GM12878 (cell line): ENCODE results near the gene TMEM50B. TPM values are rescaled to one million over a fixed set of nuclear protein-coding genes. Genes with fewer than 3 reads are reported as not detected.

Experiments
- ATAC-seq: fragments of 200-7000 bp; cut with Tn5 transposase; 3 replicates; pipeline ENCODE4 v1.9.1; 2020; ENCODE audit warnings: mild to moderate bottlenecking, moderate library complexity
- BruUV-seq: library from RNA; stranded (reverse); fragments of 400-500 nt; replicated peaks from 2 replicates; lab custom pipeline; 2021; lab: Mats Ljungman, UMichigan
- CTCF ChIA-PET: fragments of 300-600 bp; sonication (Branson Sonifier 250); formaldehyde crosslinking; extraction: SDS; loops from one replicate; lab custom pipeline; 2021; ENCODE audit warnings: inconsistent platforms; lab: Yijun Ruan, JAX
- POLR2A ChIA-PET: fragments of 350-600 bp; formaldehyde crosslinking; extraction: SDS; loops from one replicate; lab custom pipeline; 2021; ENCODE audit warnings: inconsistent platforms; lab: Charles Lee
- RAD21 ChIA-PET: fragments of 300-600 bp; sonication (Branson Sonifier 250); formaldehyde crosslinking; loops from one replicate; lab custom pipeline; 2023; ENCODE audit warnings: antibody characterized with exemption; ENCODE audit not compliant: unreplicated experiment; lab: Charles Lee
- SMC1A ChIA-PET: fragments of 300-600 bp; sonication (Branson Sonifier 250); formaldehyde crosslinking; loops from one replicate; lab custom pipeline; 2023; ENCODE audit not compliant: unreplicated experiment, uncharacterized antibody; lab: Charles Lee
- DNase-seq: peaks from one replicate; pipeline ENCODE4 v3.0.0-alpha.2; 2011; ENCODE audit warnings: low read depth, low spot score
- FAIRE-seq: peaks from 3 replicates; lab custom pipeline; 2011; peaks lifted over from hg19 to GRCh38; lab: Jason Lieb, UNC
- H2AFZ ChIP-seq: 2 replicates; pipeline ENCODE4 v1.6.0; 2011; ENCODE audit warnings: low read depth, low read length, control low read depth; ENCODE audit not compliant: control insufficient read depth
- H3K27ac ChIP-seq: 2 replicates; pipeline ENCODE4 v1.5.1; 2011; ENCODE audit warnings: control low read depth; ENCODE audit not compliant: control insufficient read depth, insufficient read depth
- H3K27me3 ChIP-seq, 2 experiments: replicated peaks in 1 of 2; 2 replicates each; pipeline versions ENCODE4 v1.6.0 to v1.6.1; 2011; ENCODE audit warnings: low read length in 1 of 2; ENCODE audit not compliant: control insufficient read depth in 2 of 2, insufficient read depth in 2 of 2
- H3K36me3 ChIP-seq, 2 experiments: 2 replicates each; pipeline ENCODE4 v1.5.1; 2011; ENCODE audit warnings: low read length in 1 of 2; ENCODE audit not compliant: control insufficient read depth in 2 of 2, insufficient read depth in 2 of 2
- H3K4me1 ChIP-seq: 2 replicates; pipeline ENCODE4 v1.6.1; 2011; ENCODE audit warnings: mild to moderate bottlenecking, low read length, moderate library complexity, mixed read lengths; ENCODE audit not compliant: control insufficient read depth, insufficient read depth
- H3K4me2 ChIP-seq: 2 replicates; pipeline ENCODE4 v1.6.0; 2011; ENCODE audit warnings: control low read depth; ENCODE audit not compliant: control insufficient read depth, insufficient read depth
- H3K4me3 ChIP-seq: fragments of 200-600 bp; sonication (generic); 2 replicates; pipeline ENCODE4 v1.5.1; 2016
- H3K79me2 ChIP-seq: 2 replicates; pipeline ENCODE4 v1.6.0; 2011; ENCODE audit warnings: low read length; ENCODE audit not compliant: control insufficient read depth, insufficient read depth
- H3K9ac ChIP-seq: 2 replicates; pipeline ENCODE4 v1.8.0; 2011; ENCODE audit warnings: low read length, control low read depth, mixed read lengths; ENCODE audit not compliant: control insufficient read depth, insufficient read depth
- H3K9me3 ChIP-seq: replicated peaks from 3 replicates; pipeline ENCODE4 v1.5.1; 2011; ENCODE audit warnings: mild to moderate bottlenecking, low read length; ENCODE audit not compliant: control insufficient read depth, insufficient read depth
- H4K20me1 ChIP-seq: 2 replicates; pipeline ENCODE4 v1.6.0; 2011; ENCODE audit not compliant: control insufficient read depth, insufficient read depth
- ELK1 ChIP-seq: IDR thresholded peaks from 2 replicates; pipeline ENCODE4 v1.6.1; 2012; ENCODE audit warnings: low read depth, low read length, improper control_type of control experiment
- HSF1 ChIP-seq: fragments of 150-350 bp; IDR thresholded peaks from 2 replicates; pipeline ENCODE4 v1.6.1; 2014; ENCODE audit warnings: mild to moderate bottlenecking, low read depth, low read length
- USF2 ChIP-seq: IDR thresholded peaks from 2 replicates; pipeline ENCODE4 v1.6.1; 2011; ENCODE audit warnings: low read depth, low read length, improper control_type of control experiment, borderline replicate concordance
- ZNF592 ChIP-seq: fragments of 450-650 bp; IDR thresholded peaks from 2 replicates; pipeline ENCODE4 v1.6.1; 2017; ENCODE audit warnings: mild to moderate bottlenecking, moderate library complexity
- WGBS: methylation state at CpG from one replicate; pipeline ENCODE4 v1.1.6; 2016; ENCODE audit warnings: low lambda C conversion rate; ENCODE audit not compliant: insufficient replicate concordance, insufficient coverage; ENCODE audit errors: missing lambda C conversion rate; 5-methylcytosine and 5-hydroxymethylcytosine counted together
- in situ Hi-C: fragments of 300-500 bp; cut with MboI; formaldehyde crosslinking; loops from 9 replicates; pipeline ENCODE4 v1.14.3; 2018; ENCODE audit warnings: mixed read lengths
- intact Hi-C: fragments of 100-400 bp; cut with micrococcal nuclease; formaldehyde crosslinking; loops from one replicate; pipeline ENCODE4 v1.14.2; 2022; ENCODE audit not compliant: unreplicated experiment
- polyA plus RNA-seq, 11 experiments: library from polyadenylated mRNA; depleted of rRNA in 4 of 11; unstranded in 6 of 11; stranded (reverse) in 5 of 11; fragments of >200 nt; fragmentation: Nextera tagmentation in 4 of 11; fragmentation: Illumina TruSeq in 1 of 11; extraction: Ambion mirVana in 4 of 11; extraction: Trizol in 1 of 11; gene quantifications; 1 replicate in 1 of 11; 2 replicates in 10 of 11; pipeline versions ENCODE4 v1.2.1 to v1.2.3, GENCODE V29; 2011 to 2016; ENCODE audit warnings: inconsistent platforms in 2 of 11, missing spikeins in 2 of 11, low read depth in 1 of 11
- total RNA-seq, 4 experiments: library from RNA; depleted of rRNA in 3 of 4; stranded (reverse); fragments of >200 nt in 3 of 4; fragmentation: Illumina TruSeq in 1 of 4; extraction: Trizol in 1 of 4; gene quantifications; 2 replicates each; pipeline versions ENCODE4 v1.2.1 to v1.2.3, GENCODE V29; 2013 to 2021

The TMEM50B gene
- total and polyA plus RNA-seq, 10 of the 15 experiments (the other 5 are each of a cell fraction or from before 2014, with no cell fraction given): 12.1 to 42.1 (median 18.2) TPM

GRCh38 chr21:33490991-33491372, 11.2 kb upstream of the TMEM50B start (continued):
- TF ChIP-seq HSF1: no peak

GRCh38 chr21:33488936-33489335, 9.2 kb upstream of the TMEM50B start:
- no TSS peak for BruUV-seq
- ATAC-seq: no peak
- in situ Hi-C loops: no loop called here

More at GRCh38 chr21:33488936-33489335, 9.2 kb upstream of the TMEM50B start:
- H2AFZ ChIP-seq: no peak overlapping the region
- TF ChIP-seq ELK1 (no peak), USF2 (no peak), ZNF592 (no peak)
- 28% methylated on average over 4 of the region's 4 CpGs for WGBS
- no peaks in the 10 kb centered on the region for H3K36me3 ChIP-seq
- H4K20me1 ChIP-seq: no peaks in the 10 kb centered on the region
- RAD21 ChIA-PET: no interaction called here
- DNase-seq: no peak
- intact Hi-C loops: no loop called here
- H3K4me2 ChIP-seq: no peak overlapping the region
- H3K9ac ChIP-seq: no peak overlapping the region
- H3K9me3 ChIP-seq: no peaks in the 10 kb centered on the region
- no peak for FAIRE-seq
- H3K27ac ChIP-seq: no peak overlapping the region
- H3K4me3 ChIP-seq: no peak overlapping the region
- SMC1A ChIA-PET: no interaction called here
- no peaks in the 10 kb centered on the region for H3K4me1 ChIP-seq
- H3K27me3 ChIP-seq: no peaks in the 10 kb centered on the region
- CTCF ChIA-PET: interaction anchor here (1.4 kb wide), 1 partner anchor 117 kb away, joined by 4 read pairs; no protein-coding TSS in a partner anchor
- POLR2A ChIA-PET: no interaction called here
- H3K79me2 ChIP-seq: no peaks in the 10 kb centered on the region
